HCT116 (cell line): ENCODE measurements around the gene IER3. TPM values are rescaled to one million over a fixed set of nuclear protein-coding genes. Genes with fewer than 3 reads are reported as not detected.

Experiments used
- ATAC-seq: fragments of 200-7000 bp; cut with Tn5 transposase; 2 replicates; pipeline ENCODE4 v1.9.1; 2020; ENCODE audit warnings: mild to moderate bottlenecking, moderate library complexity
- BruUV-seq: library from RNA; stranded (reverse); fragments of 400-500 nt; replicated peaks from 2 replicates; lab custom pipeline; 2021; lab: Mats Ljungman, UMichigan
- CTCF ChIA-PET: fragments of 300-600 bp; sonication (Branson Sonifier 250); formaldehyde crosslinking; loops from one replicate; lab custom pipeline; 2021; ENCODE audit warnings: antibody characterized with exemption; lab: Charles Lee
- POLR2A ChIA-PET: fragments of 300-600, 350-600 bp; sonication (Branson Sonifier 250); formaldehyde crosslinking; loops from one replicate; lab custom pipeline; 2021; ENCODE audit warnings: antibody characterized with exemption; lab: Charles Lee
- RAD21 ChIA-PET, 2 experiments: fragments of 300-600 bp; sonication (Branson Sonifier 250); formaldehyde crosslinking; loops; one replicate each; lab custom pipeline; 2023; ENCODE audit warnings: low total read pairs in 2 of 2; ENCODE audit not compliant: uncharacterized antibody in 2 of 2, unreplicated experiment in 2 of 2, low non-redundant PET in 1 of 2; lab: Charles Lee
- DNase-seq: peaks from one replicate; pipeline ENCODE4 v3.0.0-alpha.2; 2010; ENCODE audit warnings: low read depth, low spot score
- H2AFZ ChIP-seq: fragments of 200-600 bp; shearing (Covaris generic), sonication (generic); 2 replicates; pipeline ENCODE4 v1.6.1; 2017; ENCODE audit warnings: low read depth, mixed run types, mixed read lengths, antibody characterized with exemption, low read length; ENCODE audit not compliant: poor library complexity, severe bottlenecking
- H3K27ac ChIP-seq: 2 replicates; pipeline ENCODE4 v1.5.1; 2012; ENCODE audit warnings: low read depth, low read length
- H3K27me3 ChIP-seq: fragments of 200-600 bp; sonication (generic); 2 replicates; pipeline ENCODE4 v1.6.1; 2016; ENCODE audit warnings: mixed run types, low read length, mixed read lengths; ENCODE audit not compliant: insufficient read depth
- H3K36me3 ChIP-seq, 2 experiments: fragments of 200-500 bp in 1 of 2; fragments of 200-600 bp in 1 of 2; sonication (Bioruptor generic) in 1 of 2; sonication (generic) in 1 of 2; 2 replicates each; pipeline versions ENCODE4 v1.5.1 to v1.6.1; 2014 to 2016; ENCODE audit warnings: low read length in 2 of 2, inconsistent platforms in 1 of 2, mixed read lengths in 1 of 2, mixed run types in 1 of 2; ENCODE audit not compliant: insufficient read depth in 2 of 2, control insufficient read depth in 1 of 2
- H3K4me1 ChIP-seq, 2 experiments: fragments of 200-600 bp in 1 of 2; sonication (generic) in 1 of 2; 2 replicates each; pipeline versions ENCODE4 v1.5.1 to v1.6.1; 2012 to 2017; ENCODE audit warnings: low read length in 2 of 2, inconsistent platforms in 1 of 2, mild to moderate bottlenecking in 1 of 2, mixed read lengths in 1 of 2, mixed run types in 1 of 2, moderate library complexity in 1 of 2; ENCODE audit not compliant: insufficient read depth in 2 of 2, control insufficient read depth in 1 of 2
- H3K4me2 ChIP-seq: fragments of 200-600 bp; sonication (generic); 2 replicates; pipeline ENCODE4 v1.6.1; 2017; ENCODE audit warnings: mixed run types, low read length, mixed read lengths
- H3K4me3 ChIP-seq, 2 experiments: fragments of 200-600 bp in 1 of 2; sonication (generic) in 1 of 2; replicated peaks in 1 of 2; 2 replicates each; pipeline ENCODE4 v1.5.1; 2011 to 2016; ENCODE audit warnings: low read length in 2 of 2, control low read depth in 1 of 2, low read depth in 1 of 2, mild to moderate bottlenecking in 1 of 2, mixed read lengths in 1 of 2, mixed run types in 1 of 2
- H3K79me2 ChIP-seq: fragments of 200-600 bp; sonication (generic); 2 replicates; pipeline ENCODE4 v1.6.1; 2017; ENCODE audit warnings: mild to moderate bottlenecking, mixed run types, low read length, moderate library complexity, mixed read lengths; ENCODE audit not compliant: insufficient read depth
- H3K9ac ChIP-seq: fragments of 200-600 bp; sonication (generic); 2 replicates; pipeline ENCODE4 v1.6.1; 2016; ENCODE audit warnings: low read length, mixed read lengths
- H3K9me2 ChIP-seq: fragments of 200-600 bp; sonication (generic), shearing (Covaris generic); 2 replicates; pipeline ENCODE4 v1.6.1; 2017; ENCODE audit warnings: mixed run types, mild to moderate bottlenecking, moderate library complexity; ENCODE audit not compliant: insufficient read depth
- H3K9me3 ChIP-seq, 2 experiments: fragments of 200-500 bp in 1 of 2; fragments of 200-600 bp in 1 of 2; sonication (Bioruptor generic) in 1 of 2; sonication (generic) in 1 of 2; 2 replicates each; pipeline ENCODE4 v1.6.1; 2014 to 2017; ENCODE audit warnings: low read length in 2 of 2, mixed read lengths in 2 of 2, inconsistent platforms in 1 of 2, low read depth in 1 of 2, mild to moderate bottlenecking in 1 of 2, mixed run types in 1 of 2, moderate library complexity in 1 of 2; ENCODE audit not compliant: control insufficient read depth in 1 of 2, insufficient read depth in 1 of 2
- H4K20me1 ChIP-seq: fragments of 200-600 bp; sonication (generic), shearing (Covaris generic); 2 replicates; pipeline ENCODE4 v1.6.1; 2017; ENCODE audit warnings: mixed run types, mild to moderate bottlenecking, moderate library complexity; ENCODE audit not compliant: insufficient read depth
- ATF3 ChIP-seq: IDR thresholded peaks from 2 replicates; pipeline ENCODE4 v1.6.1; 2012
- EGR1 ChIP-seq: IDR thresholded peaks from 2 replicates; pipeline ENCODE4 v1.6.1; 2012; ENCODE audit warnings: low read depth
- ELF1 ChIP-seq: IDR thresholded peaks from 2 replicates; pipeline ENCODE4 v1.6.1; 2012; ENCODE audit warnings: low read depth, borderline replicate concordance
- EZH2 ChIP-seq: fragments of 200-600 bp; sonication (generic); IDR thresholded peaks from 2 replicates; pipeline ENCODE4 v1.6.1; 2017; ENCODE audit warnings: antibody characterized with exemption, mixed run types
- EZH2phosphoT487 ChIP-seq: fragments of 200-600 bp; IDR thresholded peaks from 2 replicates; pipeline ENCODE4 v1.6.1; 2018; ENCODE audit warnings: antibody characterized with exemption, borderline replicate concordance
- MAX ChIP-seq: IDR thresholded peaks from 2 replicates; pipeline ENCODE4 v1.6.1; 2012
- POLR2A ChIP-seq: IDR thresholded peaks from 2 replicates; pipeline ENCODE4 v1.7.0; 2011; ENCODE audit warnings: borderline replicate concordance; ENCODE audit not compliant: insufficient read depth, insufficient read length; ENCODE audit errors: extremely low read depth
- POLR2AphosphoS5 ChIP-seq: IDR thresholded peaks from 2 replicates; pipeline ENCODE4 v1.6.1; 2011; ENCODE audit warnings: mild to moderate bottlenecking, low read depth, low read length, moderate library complexity
- RAD21 ChIP-seq: IDR thresholded peaks from 2 replicates; pipeline ENCODE4 v1.6.1; 2012; ENCODE audit warnings: low read depth, mild to moderate bottlenecking
- SIN3A ChIP-seq: IDR thresholded peaks from 2 replicates; pipeline ENCODE4 v1.6.1; 2012; ENCODE audit warnings: low read depth
- SP1 ChIP-seq: IDR thresholded peaks from 2 replicates; pipeline ENCODE4 v1.6.1; 2012; ENCODE audit warnings: low read depth
- SRF ChIP-seq: IDR thresholded peaks from 2 replicates; pipeline ENCODE4 v1.6.1; 2012; ENCODE audit warnings: low read depth
- TCF7L2 ChIP-seq: IDR thresholded peaks from 2 replicates; pipeline ENCODE4 v1.7.0; 2011; ENCODE audit warnings: borderline replicate concordance, inconsistent platforms; ENCODE audit not compliant: insufficient read depth, insufficient read length; ENCODE audit errors: extremely low read depth
- YY1 ChIP-seq: IDR thresholded peaks from 2 replicates; pipeline ENCODE4 v1.6.1; 2011; ENCODE audit warnings: low read length, low read depth, moderate library complexity, mild to moderate bottlenecking; ENCODE audit not compliant: insufficient replicate concordance; ENCODE audit errors: extremely low read depth
- ZBTB33 ChIP-seq: IDR thresholded peaks from 2 replicates; pipeline ENCODE4 v1.6.1; 2011; ENCODE audit warnings: mild to moderate bottlenecking, low read length, moderate library complexity; ENCODE audit not compliant: insufficient replicate concordance; ENCODE audit errors: extremely low read depth
- ZFX ChIP-seq: fragments of 450-650 bp; IDR thresholded peaks from 2 replicates; pipeline ENCODE4 v1.6.1; 2017
- intact Hi-C: fragments of 100-400 bp; cut with micrococcal nuclease; formaldehyde crosslinking; loops from 2 replicates; pipeline ENCODE4 v1.10.0; 2022
- total RNA-seq: library from RNA; stranded (reverse); gene quantifications from one replicate; pipeline ENCODE4 v1.2.1, GENCODE V29; 2021; ENCODE audit not compliant: unreplicated experiment

The IER3 gene
- total RNA-seq, 1 experiment from 2014 or later = 952 TPM

- Histone ChIP-seq H3K9me3 (no peaks in the 10 kb centered on the region), H2AFZ (no peak overlapping the region), H3K27ac (no peak overlapping the region), H3K9ac (no peak overlapping the region), H3K4me1 (peaks cover 17 to 24% of the 10 kb centered on the region in 2 experiments), H3K79me2 (no peaks in the 10 kb centered on the region), H3K4me2 (no peak overlapping the region), H3K4me3 (no peak overlapping the region), H3K9me2 (no peaks in the 10 kb centered on the region), H4K20me1 (no peaks in the 10 kb centered on the region), H3K36me3 (0 out of 4 replicates have a peak, but pooled peaks cover 2 to 7% of the 10 kb centered on the region in 2 experiments), H3K27me3 (no peaks in the 10 kb centered on the region)
- ATAC-seq (no peak), DNase-seq (no peak)
- no TSS peak for BruUV-seq
- ChIA-PET CTCF (no interaction called here), POLR2A (interaction anchor here (1.5 kb wide), 1 partner anchor 9 kb away, joined by 5 read pairs; no protein-coding TSS in a partner anchor), RAD21 (no interaction called here)
- intact Hi-C loops = no loop called here
- TF ChIP-seq MAX = no peak
- no peak for TF ChIP-seq EZH2phosphoT487
- no peak for TF ChIP-seq RAD21
- TF ChIP-seq ZBTB33 = no peak
- TF ChIP-seq SP1 = no peak
- no peak for TF ChIP-seq SIN3A
- no peak for TF ChIP-seq SRF
- no peak for TF ChIP-seq ELF1
- TF ChIP-seq ZFX = no peak
- TF ChIP-seq TCF7L2 = no peak
- no peak for TF ChIP-seq POLR2A
- TF ChIP-seq EGR1 = no peak
- no peak for TF ChIP-seq ATF3
- TF ChIP-seq YY1 = no peak
- no peak for TF ChIP-seq POLR2AphosphoS5
- TF ChIP-seq EZH2 = no peak
Observed at GRCh38 chr6:30696432-30696831, 47.9 kb downstream of the IER3 start.

Other genes starting within 250 kb of the IER3 start
- 113 TPM for gene GNL1, start 188.1 kb downstream of the IER3 start, total RNA-seq
- gene PRR3, start 187.3 kb downstream of the IER3 start, total RNA-seq = 16.7 TPM
- 53.3 TPM for gene ABCF1, start 173.1 kb downstream of the IER3 start, total RNA-seq
- gene PPP1R10, start 127.3 kb downstream of the IER3 start, total RNA-seq = 104 TPM
- 112 TPM for gene MRPS18B, start 126.7 kb downstream of the IER3 start, total RNA-seq
- gene ATAT1, start 117.7 kb downstream of the IER3 start, total RNA-seq = 19.8 TPM
- gene C6orf136, start 97.4 kb downstream of the IER3 start, total RNA-seq = 34.8 TPM
- 46.0 TPM for gene DHX16, start 71.5 kb downstream of the IER3 start, total RNA-seq
- 33.6 TPM for gene PPP1R18, start 57.9 kb downstream of the IER3 start, total RNA-seq
- 13.6 TPM for gene NRM, start 53.6 kb downstream of the IER3 start, total RNA-seq
- 75.8 TPM for gene MDC1, start 27.3 kb downstream of the IER3 start, total RNA-seq
- 886 TPM for gene TUBB, start 24.2 kb downstream of the IER3 start, total RNA-seq
- 117 TPM for gene FLOT1, start 1.9 kb downstream of the IER3 start, total RNA-seq
- gene DDR1, start 140.0 kb upstream of the IER3 start, total RNA-seq = 211 TPM
- gene GTF2H4, start 163.7 kb upstream of the IER3 start, total RNA-seq = 59.7 TPM
- 39.8 TPM for gene VARS2, start 169.7 kb upstream of the IER3 start, total RNA-seq
- not detected for gene SFTA2, start 187.6 kb upstream of the IER3 start, total RNA-seq
- gene MUCL3, start 196.4 kb upstream of the IER3 start, total RNA-seq = 0.15 TPM
- not detected for gene MUC21, start 239.2 kb upstream of the IER3 start, total RNA-seq